Prostate gland (tissue), 2 donors: ENCODE measurements around the gene C1orf115.

ENCODE experiments used
- POLR2AphosphoS5 ChIP-seq: sonication (generic); formaldehyde crosslinking; IDR thresholded peaks from one replicate; pipeline ENCODE4 v1.6.1; 2017; ENCODE audit warnings: antibody characterized with exemption
- TF ChIP-seq, protein P1 (sequence below), 4 experiments: fragments of 200-600 bp in 2 of 4; fragments of 450-650 bp in 2 of 4; sonication (generic) in 2 of 4; IDR thresholded peaks; 1 replicate in 3 of 4; 2 replicates in 1 of 4; pipeline ENCODE4 v1.5.1; 2016 to 2019; ENCODE audit warnings: antibody characterized with exemption in 4 of 4, mild to moderate bottlenecking in 2 of 4, moderate library complexity in 2 of 4

DNA sequence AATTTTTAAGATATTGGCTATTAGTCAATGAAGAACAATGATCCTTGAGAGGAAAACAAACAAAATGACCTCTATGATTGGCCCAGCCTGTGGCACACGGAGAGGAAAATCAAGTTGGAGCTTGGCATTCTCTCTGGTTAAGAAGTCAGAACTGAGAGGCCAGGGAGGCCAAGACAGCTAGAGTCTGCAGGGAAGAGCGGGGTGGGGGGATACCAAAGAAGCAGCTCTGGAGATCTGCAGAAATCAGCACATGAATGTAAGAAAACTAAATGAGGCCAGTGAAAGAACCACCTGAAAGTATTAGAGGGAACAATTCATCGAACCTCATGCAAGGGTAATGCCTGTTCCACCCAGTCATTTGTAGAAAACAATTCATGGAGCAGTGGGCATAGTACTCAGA, 23.8 kb upstream of the C1orf115 start:
- TF ChIP-seq, protein P1, sequence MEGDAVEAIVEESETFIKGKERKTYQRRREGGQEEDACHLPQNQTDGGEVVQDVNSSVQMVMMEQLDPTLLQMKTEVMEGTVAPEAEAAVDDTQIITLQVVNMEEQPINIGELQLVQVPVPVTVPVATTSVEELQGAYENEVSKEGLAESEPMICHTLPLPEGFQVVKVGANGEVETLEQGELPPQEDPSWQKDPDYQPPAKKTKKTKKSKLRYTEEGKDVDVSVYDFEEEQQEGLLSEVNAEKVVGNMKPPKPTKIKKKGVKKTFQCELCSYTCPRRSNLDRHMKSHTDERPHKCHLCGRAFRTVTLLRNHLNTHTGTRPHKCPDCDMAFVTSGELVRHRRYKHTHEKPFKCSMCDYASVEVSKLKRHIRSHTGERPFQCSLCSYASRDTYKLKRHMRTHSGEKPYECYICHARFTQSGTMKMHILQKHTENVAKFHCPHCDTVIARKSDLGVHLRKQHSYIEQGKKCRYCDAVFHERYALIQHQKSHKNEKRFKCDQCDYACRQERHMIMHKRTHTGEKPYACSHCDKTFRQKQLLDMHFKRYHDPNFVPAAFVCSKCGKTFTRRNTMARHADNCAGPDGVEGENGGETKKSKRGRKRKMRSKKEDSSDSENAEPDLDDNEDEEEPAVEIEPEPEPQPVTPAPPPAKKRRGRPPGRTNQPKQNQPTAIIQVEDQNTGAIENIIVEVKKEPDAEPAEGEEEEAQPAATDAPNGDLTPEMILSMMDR (IDR thresholded peaks at IDR 0.05) = no peak
- TF ChIP-seq POLR2AphosphoS5 = no peak
